ENCODE measurements around the gene MVB12A.

MVB12A gene

DNA sequence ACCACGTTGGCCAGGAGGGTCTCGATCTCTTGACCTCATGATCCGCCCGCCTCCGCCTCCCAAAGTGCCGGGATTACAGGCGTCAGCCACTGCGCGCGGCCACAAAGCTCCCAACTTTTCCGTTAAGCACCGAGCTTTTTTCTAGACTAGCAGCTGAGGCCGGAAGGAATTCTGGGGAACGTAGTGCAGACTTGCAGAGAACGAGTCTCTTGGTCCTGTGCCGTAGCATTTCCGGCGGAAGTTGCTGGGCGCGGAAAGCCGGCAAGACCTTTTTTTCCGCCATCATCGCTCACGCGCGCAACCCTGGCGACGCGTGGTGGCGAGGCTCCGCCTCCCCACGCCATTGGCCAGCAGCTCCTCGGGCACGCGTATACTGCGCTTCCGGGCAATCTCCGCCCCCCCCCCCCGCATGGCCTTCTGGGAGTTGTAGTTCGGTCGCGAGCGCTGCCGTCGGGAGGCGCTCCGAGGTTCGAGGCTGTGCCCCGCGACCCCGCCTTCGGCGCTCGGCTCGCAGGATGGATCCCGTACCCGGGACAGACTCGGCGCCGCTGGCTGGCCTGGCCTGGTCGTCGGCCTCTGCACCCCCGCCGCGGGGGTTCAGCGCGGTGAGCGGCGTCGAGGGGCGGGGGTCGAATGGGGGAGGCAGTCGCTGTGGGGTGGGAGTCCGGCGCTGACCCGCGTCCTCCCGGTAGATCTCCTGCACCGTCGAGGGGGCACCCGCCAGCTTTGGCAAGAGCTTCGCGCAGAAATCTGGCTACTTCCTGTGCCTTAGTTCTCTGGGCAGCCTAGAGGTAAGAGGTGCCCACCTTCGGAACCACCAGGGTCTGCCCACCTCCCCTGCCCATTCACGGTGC lies at the start of gene MVB12A:
Gene MVB12A, plus strand, starts transcription at position 427 of the 854 bp plus-strand sequence. Its CDS starts 89 bp downstream, at position 516.
- H3K4me3 ChIP-seq (ENCODE audit: low read depth, low read length) = peak within 1 kb of the TSS; percentile 81
- H3K9me3 ChIP-seq (ENCODE audit: control insufficient read depth, insufficient read depth, low read depth, low read length) = no peaks in the 10 kb centered on the region
- H3K36me3 ChIP-seq (ENCODE audit: control insufficient read depth, insufficient read depth, low read length) = no peaks in the 10 kb centered on the region
- no peaks in the 10 kb centered on the region for H3K27me3 ChIP-seq (ENCODE audit: control insufficient read depth, insufficient read depth, low read length)
- peak within 1 kb of the TSS; percentile 29; the same call in 1 of the 2 replicates for H3K27ac ChIP-seq (ENCODE audit: low read depth, low read length)
- peaks cover 21% of the 10 kb centered on the region for H3K4me1 ChIP-seq (ENCODE audit: control insufficient read depth, insufficient read depth, low read length)
- peak within 1 kb of the TSS; percentile 64 for H3K9ac ChIP-seq (ENCODE audit: low read length)

DNA sequence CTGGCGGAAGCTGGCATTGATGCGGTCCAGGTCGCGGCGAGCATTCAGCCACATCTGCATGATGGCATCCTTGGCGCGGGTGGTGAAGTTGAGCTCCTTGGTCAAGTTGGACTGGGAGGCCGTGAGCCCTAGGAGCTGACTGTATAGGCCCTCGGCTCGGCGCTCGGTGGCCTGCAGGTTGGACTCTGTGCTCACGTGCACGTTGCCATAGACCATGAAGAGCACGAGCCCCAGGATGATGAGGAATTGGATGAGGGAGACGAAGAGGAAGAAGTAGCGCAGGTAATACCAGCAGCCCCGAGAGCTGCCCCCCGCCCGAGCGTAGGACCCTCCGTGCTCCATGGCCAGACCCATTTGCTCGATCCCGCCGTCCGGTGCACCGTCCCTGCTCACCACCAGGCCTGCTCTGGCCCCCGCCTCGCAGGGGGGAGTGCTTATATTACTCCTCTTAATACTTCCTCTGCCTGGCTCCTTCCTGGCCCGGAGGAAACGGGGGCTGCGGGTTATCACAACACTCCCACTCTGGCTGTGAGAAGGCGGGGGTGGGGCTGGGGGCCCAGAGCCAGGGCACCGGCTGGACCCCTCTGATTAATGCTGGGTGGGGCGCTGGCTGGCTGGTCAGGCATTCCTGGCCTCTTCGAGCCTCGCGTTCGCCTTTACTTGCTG lies 42.8 kb upstream of the MVB12A start, which contains the start of gene PLVAP:
Gene PLVAP, minus strand, starts transcription at position 408 of the 666 bp plus-strand sequence. Its CDS starts 54 bp downstream, at position 354.
- H3K36me3 ChIP-seq (ENCODE audit: control insufficient read depth, insufficient read depth, low read length) = no peaks in the 10 kb centered on the region
- no peaks in the 10 kb centered on the region for H3K27me3 ChIP-seq (ENCODE audit: control insufficient read depth, insufficient read depth, low read length)
- peaks cover 13% of the 10 kb centered on the region for H3K4me1 ChIP-seq (ENCODE audit: control insufficient read depth, insufficient read depth, low read length)
- no peak within 1 kb of the TSS for H3K9ac ChIP-seq (ENCODE audit: low read length)
- no peak within 1 kb of the TSS for H3K4me3 ChIP-seq (ENCODE audit: low read depth, low read length)
- H3K9me3 ChIP-seq (ENCODE audit: control insufficient read depth, insufficient read depth, low read depth, low read length) = peaks cover 7% of the 10 kb centered on the region
- no peak within 1 kb of the TSS for H3K27ac ChIP-seq (ENCODE audit: low read depth, low read length)

DNA sequence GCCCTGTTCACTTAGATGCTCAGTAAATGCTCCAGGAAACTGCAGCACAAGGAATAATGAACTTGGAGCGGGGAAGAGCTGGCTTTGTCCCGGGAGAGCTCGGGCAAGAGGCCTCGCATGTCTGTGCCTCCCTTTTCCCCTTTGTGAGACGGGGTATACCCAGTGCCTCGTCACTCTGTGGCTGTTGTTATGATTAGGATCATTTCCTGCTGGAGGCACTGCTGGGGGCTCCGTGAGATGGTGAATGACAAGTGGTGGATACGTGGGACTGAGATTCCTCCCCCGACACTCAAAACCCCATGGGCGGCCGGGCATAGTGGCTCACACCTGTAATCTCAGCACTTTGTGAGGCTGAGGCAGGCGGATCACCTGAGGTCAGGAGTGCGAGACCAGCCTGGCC lies 41.6 kb upstream of the MVB12A start:
- peaks cover 21% of the 10 kb centered on the region for H3K4me1 ChIP-seq (ENCODE audit: control insufficient read depth, insufficient read depth, low read length)
- H3K9ac ChIP-seq (ENCODE audit: low read length) = no peak overlapping the region
- no peaks in the 10 kb centered on the region for H3K36me3 ChIP-seq (ENCODE audit: control insufficient read depth, insufficient read depth, low read length)
- no peak overlapping the region for H3K27ac ChIP-seq (ENCODE audit: low read depth, low read length)
- no peak overlapping the region for H3K4me3 ChIP-seq (ENCODE audit: low read depth, low read length)
- H3K9me3 ChIP-seq (ENCODE audit: control insufficient read depth, insufficient read depth, low read depth, low read length) = peaks cover 7% of the 10 kb centered on the region
- no peaks in the 10 kb centered on the region for H3K27me3 ChIP-seq (ENCODE audit: control insufficient read depth, insufficient read depth, low read length)

DNA sequence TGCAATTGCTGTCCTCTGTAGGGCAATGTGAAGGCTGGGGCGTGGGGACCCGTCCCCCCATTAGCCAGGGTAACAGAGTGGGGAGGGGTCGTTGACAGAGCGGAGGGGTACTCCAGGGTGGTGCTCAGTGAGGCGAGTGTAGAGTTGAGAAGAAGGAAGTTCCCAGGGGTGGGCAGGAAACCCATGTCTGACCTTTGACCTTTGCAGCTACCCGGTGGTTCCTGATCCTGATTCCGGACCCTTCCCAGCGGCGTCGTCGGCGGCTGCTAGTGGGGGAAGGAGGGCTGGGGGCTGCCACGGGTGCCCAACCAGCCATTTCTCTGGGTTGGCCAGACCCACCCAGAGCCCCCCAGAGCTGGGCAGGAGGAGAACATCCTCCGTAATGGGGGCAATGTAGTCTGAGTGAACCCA lies 40.6 kb upstream of the MVB12A start:
- H3K4me1 ChIP-seq (ENCODE audit: control insufficient read depth, insufficient read depth, low read length) = peaks cover 21% of the 10 kb centered on the region
- no peaks in the 10 kb centered on the region for H3K36me3 ChIP-seq (ENCODE audit: control insufficient read depth, insufficient read depth, low read length)
- no peak overlapping the region for H3K9ac ChIP-seq (ENCODE audit: low read length)
- H3K4me3 ChIP-seq (ENCODE audit: low read depth, low read length) = no peak overlapping the region
- no peaks in the 10 kb centered on the region for H3K27me3 ChIP-seq (ENCODE audit: control insufficient read depth, insufficient read depth, low read length)
- peaks cover 7% of the 10 kb centered on the region for H3K9me3 ChIP-seq (ENCODE audit: control insufficient read depth, insufficient read depth, low read depth, low read length)
- H3K27ac ChIP-seq (ENCODE audit: low read depth, low read length) = no peak overlapping the region

DNA sequence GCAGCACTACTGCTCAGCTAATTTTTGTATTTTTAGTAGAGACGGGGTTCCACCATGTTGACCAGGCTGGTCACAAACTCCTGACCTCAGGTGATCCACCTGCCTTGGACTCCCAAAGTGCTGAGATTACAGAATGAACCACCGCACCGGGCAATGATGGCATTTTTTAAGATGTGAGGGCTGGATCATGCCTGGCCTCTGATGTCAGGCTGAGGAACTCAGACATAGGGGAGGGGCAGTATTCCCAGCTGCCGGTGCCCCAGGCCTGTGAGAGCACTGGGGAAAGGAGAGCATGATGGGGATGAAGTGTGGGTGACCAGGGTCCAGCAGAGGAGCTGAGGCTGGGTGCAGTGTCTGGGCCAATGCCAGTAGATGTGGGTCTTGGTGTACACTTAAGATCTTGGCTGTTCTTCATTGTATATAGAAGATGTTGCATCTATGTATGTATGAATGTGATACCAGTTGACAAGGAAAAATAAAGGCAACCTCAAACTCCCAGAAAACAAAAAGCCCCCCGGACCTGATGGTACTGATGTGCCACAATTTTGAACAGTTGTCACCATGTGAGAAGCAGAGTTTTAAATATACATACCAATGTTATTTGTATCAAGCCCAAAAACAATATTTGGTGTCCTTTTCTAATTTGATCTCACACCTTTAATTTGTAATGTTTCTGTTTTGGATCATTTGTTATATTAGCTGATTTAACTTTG lies 39.3 kb upstream of the MVB12A start:
- peaks cover 7% of the 10 kb centered on the region for H3K9me3 ChIP-seq (ENCODE audit: control insufficient read depth, insufficient read depth, low read depth, low read length)
- no peaks in the 10 kb centered on the region for H3K36me3 ChIP-seq (ENCODE audit: control insufficient read depth, insufficient read depth, low read length)
- H3K27me3 ChIP-seq (ENCODE audit: control insufficient read depth, insufficient read depth, low read length) = no peaks in the 10 kb centered on the region
- H3K4me3 ChIP-seq (ENCODE audit: low read depth, low read length) = no peak overlapping the region
- H3K4me1 ChIP-seq (ENCODE audit: control insufficient read depth, insufficient read depth, low read length) = peaks cover 21% of the 10 kb centered on the region
- H3K27ac ChIP-seq (ENCODE audit: low read depth, low read length) = no peak overlapping the region
- no peak overlapping the region for H3K9ac ChIP-seq (ENCODE audit: low read length)

DNA sequence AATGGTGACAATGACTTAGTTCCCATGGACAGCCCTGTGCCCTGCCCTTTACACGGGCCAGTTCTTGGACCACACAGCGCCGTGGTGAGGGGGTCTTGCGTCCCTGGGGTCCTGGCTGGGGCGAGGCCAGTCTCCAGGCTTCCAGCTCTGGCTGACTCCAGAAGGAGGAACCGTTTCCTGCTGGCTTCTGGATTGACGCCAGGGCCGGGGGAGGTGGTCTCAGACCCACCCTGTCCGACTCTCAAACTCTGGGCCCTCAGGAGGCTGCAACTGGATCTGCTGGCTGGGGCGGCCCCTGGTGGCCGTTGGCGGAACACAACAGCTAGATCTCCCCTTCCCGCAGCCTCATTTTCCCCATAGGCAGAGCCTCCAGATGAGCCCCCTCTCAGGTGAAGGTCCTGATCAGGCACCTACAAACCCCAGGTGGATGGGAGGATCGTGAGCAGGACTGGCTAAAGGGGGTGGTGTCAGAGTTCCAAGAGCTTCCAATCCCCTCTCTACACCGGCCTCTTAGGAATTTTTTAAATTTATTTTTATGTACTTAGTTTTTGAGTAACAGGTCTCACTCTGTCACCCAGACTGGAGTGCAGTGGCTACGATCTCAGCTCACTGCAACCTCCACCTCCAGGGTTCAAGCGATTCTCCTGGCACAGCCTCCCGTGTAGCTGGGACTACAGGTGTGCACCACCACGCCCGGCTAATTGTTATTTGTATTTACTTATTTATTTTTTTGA lies 33.8 kb upstream of the MVB12A start:
- no peaks in the 10 kb centered on the region for H3K36me3 ChIP-seq (ENCODE audit: control insufficient read depth, insufficient read depth, low read length)
- H3K9me3 ChIP-seq (ENCODE audit: control insufficient read depth, insufficient read depth, low read depth, low read length) = peaks cover 12% of the 10 kb centered on the region; the same call in 1 of the 2 replicates
- no peak overlapping the region for H3K4me3 ChIP-seq (ENCODE audit: low read depth, low read length)
- H3K27me3 ChIP-seq (ENCODE audit: control insufficient read depth, insufficient read depth, low read length) = peaks cover 4% of the 10 kb centered on the region
- no peak overlapping the region for H3K9ac ChIP-seq (ENCODE audit: low read length)
- no peak overlapping the region for H3K27ac ChIP-seq (ENCODE audit: low read depth, low read length)
- H3K4me1 ChIP-seq (ENCODE audit: control insufficient read depth, insufficient read depth, low read length) = peaks cover 8% of the 10 kb centered on the region

DNA sequence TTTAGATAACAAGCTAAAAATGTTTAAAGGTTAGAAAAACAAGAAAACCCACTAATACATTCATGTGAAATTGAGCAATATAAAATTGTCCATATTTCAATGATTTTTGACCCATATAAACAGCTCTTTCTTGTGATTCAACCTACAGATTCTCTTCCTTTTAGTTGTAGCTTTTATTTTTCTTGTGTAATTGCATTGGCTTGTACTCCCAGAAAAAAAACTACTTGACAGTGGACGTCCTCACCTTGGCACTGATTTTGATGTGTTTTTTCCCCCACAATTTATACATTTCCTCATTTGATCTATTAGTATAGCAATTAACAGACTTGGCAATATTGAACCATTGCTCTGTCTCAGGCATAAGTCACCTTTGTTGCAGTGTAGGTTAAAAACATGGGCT lies 30.6 kb upstream of the MVB12A start:
- 0 out of 2 replicates have a peak, but pooled peaks cover 2% of the 10 kb centered on the region for H3K4me1 ChIP-seq (ENCODE audit: control insufficient read depth, insufficient read depth, low read length)
- no peaks in the 10 kb centered on the region for H3K36me3 ChIP-seq (ENCODE audit: control insufficient read depth, insufficient read depth, low read length)
- peaks cover 11% of the 10 kb centered on the region; the same call in 1 of the 2 replicates for H3K9me3 ChIP-seq (ENCODE audit: control insufficient read depth, insufficient read depth, low read depth, low read length)
- no peak overlapping the region for H3K27ac ChIP-seq (ENCODE audit: low read depth, low read length)
- no peak overlapping the region for H3K9ac ChIP-seq (ENCODE audit: low read length)
- H3K27me3 ChIP-seq (ENCODE audit: control insufficient read depth, insufficient read depth, low read length) = peaks cover 4% of the 10 kb centered on the region
- no peak overlapping the region for H3K4me3 ChIP-seq (ENCODE audit: low read depth, low read length)

DNA sequence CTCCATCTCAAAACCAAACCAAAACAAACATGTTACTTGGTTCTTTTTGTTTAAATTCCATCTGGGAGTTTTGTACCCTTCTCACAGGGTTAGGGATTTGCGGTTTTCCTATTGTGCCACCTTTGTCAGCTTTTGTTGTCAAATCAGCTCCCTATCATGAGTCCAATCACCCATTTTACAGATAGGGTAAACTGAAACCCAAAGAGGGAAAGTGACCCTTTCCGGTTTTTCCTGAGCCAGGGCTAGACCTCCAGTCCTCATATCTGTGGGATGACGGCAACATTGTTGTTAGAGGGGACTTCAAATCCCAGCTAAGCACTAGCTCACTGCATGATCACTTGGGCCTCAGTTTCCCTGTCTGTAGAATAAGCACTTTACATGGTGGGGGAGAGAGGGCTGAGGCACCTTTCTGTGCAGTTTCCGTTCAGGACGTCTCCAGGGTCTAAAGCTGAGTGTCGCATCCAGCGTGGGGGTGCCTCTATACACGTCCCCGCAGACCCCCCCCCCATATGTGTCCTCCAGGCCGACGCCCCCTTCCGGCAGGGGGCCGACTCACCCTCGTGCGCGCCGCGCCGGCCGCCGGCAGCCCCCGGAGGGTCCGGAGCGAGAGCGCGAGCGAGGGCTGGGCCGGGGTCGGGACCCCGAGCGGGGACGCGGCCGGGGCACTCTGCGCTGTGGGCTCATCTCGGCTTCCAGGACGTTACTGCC lies 29.7 kb upstream of the MVB12A start:
- peaks cover 4% of the 10 kb centered on the region for H3K27me3 ChIP-seq (ENCODE audit: control insufficient read depth, insufficient read depth, low read length)
- H3K9ac ChIP-seq (ENCODE audit: low read length) = peak overlapping the region; percentile 47
- H3K4me1 ChIP-seq (ENCODE audit: control insufficient read depth, insufficient read depth, low read length) = peaks cover 3% of the 10 kb centered on the region; the same call in 1 of the 2 replicates
- peak overlapping the region; percentile 75 for H3K4me3 ChIP-seq (ENCODE audit: low read depth, low read length)
- H3K27ac ChIP-seq (ENCODE audit: low read depth, low read length) = no peak overlapping the region
- H3K36me3 ChIP-seq (ENCODE audit: control insufficient read depth, insufficient read depth, low read length) = no peaks in the 10 kb centered on the region
- H3K9me3 ChIP-seq (ENCODE audit: control insufficient read depth, insufficient read depth, low read depth, low read length) = peaks cover 11% of the 10 kb centered on the region; the same call in 1 of the 2 replicates

DNA sequence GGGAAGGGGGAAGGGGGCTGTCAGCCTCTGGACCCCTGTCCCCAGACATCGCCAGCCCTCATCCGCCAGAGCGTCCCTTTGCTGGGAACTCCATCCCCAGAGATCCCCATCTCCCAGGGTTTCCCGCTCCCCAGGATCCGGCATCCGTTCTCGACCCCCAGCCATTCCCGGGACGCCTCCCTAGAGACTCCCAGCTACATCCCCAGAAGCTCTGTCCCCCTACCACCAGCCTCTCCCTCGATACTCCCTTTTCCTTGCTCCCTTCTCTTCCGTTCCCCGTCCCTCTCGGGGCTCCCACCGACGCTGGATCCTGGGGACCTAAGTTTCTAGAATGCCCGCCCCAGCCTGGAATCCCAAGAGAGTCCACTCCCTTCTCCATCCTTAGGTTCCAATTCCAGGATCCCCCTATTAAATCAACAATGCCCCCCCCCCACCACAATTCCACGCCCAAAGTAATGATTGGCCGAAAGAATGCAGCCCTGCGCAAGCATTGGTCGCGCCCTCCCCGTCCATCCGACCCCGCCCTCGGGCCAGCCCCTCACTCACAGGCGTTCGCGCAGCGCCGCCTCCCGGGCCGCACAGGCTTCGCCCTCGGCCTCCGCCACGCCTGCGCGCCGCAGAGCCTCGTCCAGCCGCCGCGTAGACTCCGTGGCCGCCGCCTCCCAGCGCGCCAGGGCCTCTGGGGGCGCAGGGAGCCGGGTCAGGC lies 29.0 kb upstream of the MVB12A start:
- H3K9me3 ChIP-seq (ENCODE audit: control insufficient read depth, insufficient read depth, low read depth, low read length) = peaks cover 11% of the 10 kb centered on the region; the same call in 1 of the 2 replicates
- H3K27me3 ChIP-seq (ENCODE audit: control insufficient read depth, insufficient read depth, low read length) = peaks cover 4% of the 10 kb centered on the region
- peak overlapping the region; percentile 47 for H3K9ac ChIP-seq (ENCODE audit: low read length)
- peaks cover 5% of the 10 kb centered on the region; the same call in 1 of the 2 replicates for H3K4me1 ChIP-seq (ENCODE audit: control insufficient read depth, insufficient read depth, low read length)
- H3K27ac ChIP-seq (ENCODE audit: low read depth, low read length) = no peak overlapping the region
- H3K4me3 ChIP-seq (ENCODE audit: low read depth, low read length) = peak overlapping the region; percentile 75
- H3K36me3 ChIP-seq (ENCODE audit: control insufficient read depth, insufficient read depth, low read length) = no peaks in the 10 kb centered on the region

All from HUES6 (cell line).